Fibroblast of skin of right quadriceps (primary cell): Measurements from ENCODE around the gene RABEP2.
"Not testable (repeated sequence)": the region's sequence is repeated elsewhere in the genome, so short reads cannot be mapped to it uniquely, and the experiment has no call there.

Experiments used
- DNase-seq: peaks from one replicate; pipeline ENCODE4 v3.0.0-alpha.2; 2013

The RABEP2 gene, protein sequence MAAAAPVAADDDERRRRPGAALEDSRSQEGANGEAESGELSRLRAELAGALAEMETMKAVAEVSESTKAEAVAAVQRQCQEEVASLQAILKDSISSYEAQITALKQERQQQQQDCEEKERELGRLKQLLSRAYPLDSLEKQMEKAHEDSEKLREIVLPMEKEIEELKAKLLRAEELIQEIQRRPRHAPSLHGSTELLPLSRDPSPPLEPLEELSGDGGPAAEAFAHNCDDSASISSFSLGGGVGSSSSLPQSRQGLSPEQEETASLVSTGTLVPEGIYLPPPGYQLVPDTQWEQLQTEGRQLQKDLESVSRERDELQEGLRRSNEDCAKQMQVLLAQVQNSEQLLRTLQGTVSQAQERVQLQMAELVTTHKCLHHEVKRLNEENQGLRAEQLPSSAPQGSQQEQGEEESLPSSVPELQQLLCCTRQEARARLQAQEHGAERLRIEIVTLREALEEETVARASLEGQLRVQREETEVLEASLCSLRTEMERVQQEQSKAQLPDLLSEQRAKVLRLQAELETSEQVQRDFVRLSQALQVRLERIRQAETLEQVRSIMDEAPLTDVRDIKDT

GRCh38 chr16:28924762-28925385, at the start of gene RABEP2:
TSS of gene RABEP2 (minus strand) at chr16:28925238. CDS start at chr16:28925163, 75 bp downstream.
- peak; percentile 88 for DNase-seq

DNA sequence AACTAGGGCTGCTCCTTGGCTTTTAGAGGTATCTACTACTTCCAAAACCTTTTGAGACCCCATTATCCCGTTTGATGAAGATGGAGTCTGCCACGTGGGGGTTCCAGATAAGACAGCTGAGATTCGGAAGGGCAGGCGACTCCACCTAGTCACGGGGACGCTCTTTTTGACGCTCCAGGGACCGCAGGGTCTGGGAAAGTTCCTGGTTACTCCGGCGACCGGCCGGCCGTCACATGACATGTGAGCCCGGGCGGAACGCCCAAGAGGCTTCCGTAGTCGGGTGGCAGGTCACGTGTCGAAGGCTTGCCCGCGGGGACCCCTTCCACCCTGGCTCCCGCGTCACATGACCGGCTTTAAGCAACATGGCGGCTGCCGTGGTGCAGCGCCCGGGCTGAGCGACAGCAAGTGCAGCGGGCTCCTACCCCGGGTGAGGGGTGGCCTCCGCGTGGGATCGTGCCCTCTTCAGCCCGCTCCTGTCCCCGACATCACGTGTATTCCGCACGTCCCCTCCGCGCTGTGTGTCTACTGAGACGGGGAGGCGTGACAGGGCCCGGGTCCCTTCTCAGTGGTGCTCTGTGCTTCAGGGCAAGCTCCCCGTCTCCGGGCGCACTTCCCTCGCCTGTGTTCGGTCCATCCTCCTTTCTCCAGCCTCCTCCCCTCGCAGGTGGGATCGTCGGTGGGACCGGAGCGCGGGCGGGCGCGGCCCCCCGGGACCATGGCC, 49.6 kb upstream of the RABEP2 start, which contains the start of gene SPNS1:
TSS of gene SPNS1 (plus strand) at position 342 of the 721 bp plus-strand sequence. CDS start at position 716, 374 bp downstream.
- DNase-seq = peak; percentile 95

DNA sequence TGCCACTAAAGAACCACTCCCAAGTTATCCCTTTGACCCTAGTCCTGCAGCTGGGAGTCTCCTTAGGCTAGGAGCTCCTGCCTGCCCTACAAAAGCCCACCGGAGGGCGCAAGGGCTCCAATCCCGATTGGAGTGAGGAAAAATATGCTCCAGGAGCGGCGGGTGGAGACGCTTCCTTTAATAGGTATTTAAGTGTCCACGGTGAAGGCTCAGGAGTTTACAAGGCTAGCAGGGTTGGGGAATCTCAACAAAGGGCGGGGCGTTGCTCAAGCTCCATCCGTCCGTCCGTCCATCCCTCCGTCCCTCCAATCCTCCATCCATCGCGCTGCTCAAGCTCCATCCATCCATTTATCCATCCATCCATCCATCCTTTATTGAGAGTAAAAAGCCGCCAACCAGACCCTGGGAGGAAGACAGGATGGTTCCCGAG, 49.0 kb upstream of the RABEP2 start:
- DNase-seq = peak; percentile 69

GRCh38 chr16:28969696-28970095, 44.7 kb upstream of the RABEP2 start:
- not testable (repeated sequence) for DNase-seq

DNA sequence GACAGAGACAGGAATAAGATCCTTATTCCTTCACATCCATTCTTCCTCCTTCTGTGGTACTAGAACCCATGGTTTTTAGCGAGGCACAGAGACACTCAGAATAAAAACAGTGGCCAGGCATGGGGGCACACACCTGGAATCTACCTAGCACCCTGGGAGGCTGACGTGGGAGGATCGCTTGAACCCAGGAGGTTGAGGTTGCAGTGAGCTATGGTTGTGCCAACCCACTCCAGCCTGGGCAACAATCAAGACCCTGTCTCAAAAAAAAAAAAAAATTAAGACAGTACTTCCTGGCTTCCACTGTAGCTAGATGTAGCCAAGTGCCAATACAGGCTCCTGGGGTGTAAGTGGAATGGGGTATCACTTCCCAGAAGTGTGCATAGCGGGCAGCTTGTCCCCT, 42.1 kb upstream of the RABEP2 start:
- DNase-seq = no peak

DNA sequence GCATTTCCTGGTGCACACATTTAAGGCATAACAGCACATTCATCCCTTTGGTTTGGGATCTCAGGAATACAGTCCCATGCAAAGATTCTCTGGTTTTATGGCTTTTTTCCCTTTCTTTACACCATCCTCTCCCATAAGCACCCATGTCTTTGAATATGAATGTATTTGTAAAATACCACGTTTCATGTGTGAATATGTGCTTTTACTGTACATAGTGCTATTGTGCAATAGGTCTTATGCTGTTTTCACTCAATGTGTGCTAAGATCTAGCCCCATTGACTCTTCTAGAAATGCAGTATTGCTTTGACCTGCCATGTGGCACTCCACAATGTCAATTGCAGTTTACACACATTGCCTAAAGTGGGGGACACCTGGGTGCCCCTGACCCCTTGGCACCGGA, 39.5 kb upstream of the RABEP2 start:
- no peak for DNase-seq

GRCh38 chr16:28964072-28964471, 39.0 kb upstream of the RABEP2 start:
- no peak for DNase-seq

DNA sequence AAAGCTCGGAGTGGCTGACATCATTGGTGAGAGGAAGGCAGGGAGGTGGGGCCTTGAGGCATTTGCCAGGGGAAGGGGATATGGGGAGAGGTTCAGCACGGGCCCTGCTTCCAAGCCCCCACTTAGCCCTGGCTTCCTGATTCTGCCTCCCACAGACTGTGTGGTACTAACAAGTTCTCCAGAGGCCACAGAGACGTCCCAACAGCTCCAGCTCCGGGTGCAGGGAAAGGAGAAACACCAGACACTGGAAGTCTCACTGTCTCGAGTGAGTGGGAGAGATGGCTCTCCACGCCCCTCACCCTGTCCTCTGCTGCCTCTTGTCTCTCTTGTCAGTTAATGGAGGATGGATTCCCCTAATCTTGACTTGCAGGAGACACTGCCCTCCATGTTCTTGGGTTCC, 33.8 kb upstream of the RABEP2 start:
- no peak for DNase-seq

- no peak for DNase-seq
Observed at GRCh38 chr16:28958216-28958615, 33.2 kb upstream of the RABEP2 start.

DNA sequence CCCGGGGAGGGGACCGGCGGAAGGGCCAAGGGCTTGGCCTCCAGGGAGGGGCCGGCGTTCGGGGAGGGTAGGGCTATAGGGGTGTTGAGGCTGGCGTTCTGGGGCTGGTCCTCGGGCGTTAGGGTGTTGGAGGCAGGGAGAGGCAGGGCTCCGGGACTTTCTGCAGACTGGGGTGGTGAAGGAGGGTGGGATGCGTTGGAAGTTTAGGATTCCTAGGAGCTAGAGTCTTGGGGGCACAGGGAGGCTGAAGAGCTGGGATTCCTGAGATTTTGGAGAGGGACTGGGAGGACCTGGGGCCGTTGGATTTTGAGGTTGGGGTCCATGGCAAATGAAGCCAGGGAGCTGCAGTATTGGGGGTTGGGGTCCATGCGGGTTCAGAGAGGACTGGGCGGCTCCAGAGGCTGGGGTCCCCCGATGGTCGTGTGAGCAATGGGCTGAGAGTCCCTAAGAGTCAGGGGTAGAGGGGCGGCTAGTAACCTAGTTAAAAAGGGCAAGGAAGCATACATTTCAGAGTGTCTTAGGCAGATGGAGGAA, 26.4 kb upstream of the RABEP2 start:
- no peak for DNase-seq

GRCh38 chr16:28950648-28951409, 25.8 kb upstream of the RABEP2 start, which contains the start of gene NFATC2IP:
TSS of gene NFATC2IP (plus strand) at chr16:28950937. CDS start at chr16:28951012, 75 bp downstream.
- DNase-seq = peak; percentile 100

DNA sequence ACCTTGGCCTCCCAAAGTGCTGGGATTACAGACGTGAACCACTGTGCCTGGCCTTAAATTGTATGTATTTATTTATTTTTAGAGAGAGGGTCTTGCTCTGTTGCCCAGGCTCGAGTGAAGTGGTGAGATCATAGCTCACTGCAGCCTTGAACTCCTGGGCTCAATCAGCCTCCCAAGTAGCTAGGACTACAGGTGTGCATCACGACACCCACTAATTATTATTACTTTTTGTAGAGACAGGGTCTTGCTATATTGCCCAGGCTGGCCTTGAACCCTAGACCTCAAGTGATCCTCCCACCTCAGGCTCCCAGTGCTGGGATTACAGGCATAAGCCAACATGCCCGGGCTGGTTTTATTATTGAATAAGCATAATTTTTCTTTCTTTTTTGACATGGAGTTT, 21.6 kb upstream of the RABEP2 start:
- DNase-seq = no peak

- DNase-seq = no peak
Observed at GRCh38 chr16:28943281-28943680, 18.2 kb upstream of the RABEP2 start.

GRCh38 chr16:28939825-28940224, 14.8 kb upstream of the RABEP2 start:
- not testable (repeated sequence) for DNase-seq

- DNase-seq = no peak
Observed at GRCh38 chr16:28938721-28939120, 13.7 kb upstream of the RABEP2 start.

- no peak for DNase-seq
Observed at GRCh38 chr16:28937222-28937876, 12.3 kb upstream of the RABEP2 start.

GRCh38 chr16:28936784-28937155, 11.7 kb upstream of the RABEP2 start:
- no peak for DNase-seq

GRCh38 chr16:28935924-28936783, 11.1 kb upstream of the RABEP2 start:
- peak; percentile 75 for DNase-seq

- DNase-seq = no peak
Observed at GRCh38 chr16:28935346-28935745, 10.3 kb upstream of the RABEP2 start.

DNA sequence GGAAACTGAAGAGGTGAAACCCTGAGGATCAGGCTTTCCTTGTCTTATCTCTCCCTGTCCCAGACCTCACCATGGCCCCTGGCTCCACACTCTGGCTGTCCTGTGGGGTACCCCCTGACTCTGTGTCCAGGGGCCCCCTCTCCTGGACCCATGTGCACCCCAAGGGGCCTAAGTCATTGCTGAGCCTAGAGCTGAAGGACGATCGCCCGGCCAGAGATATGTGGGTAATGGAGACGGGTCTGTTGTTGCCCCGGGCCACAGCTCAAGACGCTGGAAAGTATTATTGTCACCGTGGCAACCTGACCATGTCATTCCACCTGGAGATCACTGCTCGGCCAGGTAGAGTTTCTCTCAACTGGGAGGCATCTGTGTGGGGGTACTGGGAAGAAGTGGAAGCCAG, 8.1 kb upstream of the RABEP2 start:
- no peak for DNase-seq
